Stimulated activated CD8-positive, alpha-beta memory T cell treated with anti-CD3 and anti-CD28 coated beads, Interleukin-2, amount 100 ng/mL, for 48 hours (primary cell): Measurements from ENCODE around the gene AMZ2.
"Not testable (repeated sequence)": the region's sequence is repeated elsewhere in the genome, so short reads cannot be mapped to it uniquely, and the experiment has no call there.

Source experiments
- DNase-seq, 2 donors: peaks; one replicate each; pipeline ENCODE4 v3.0.0-alpha.2; 2020; ENCODE audit warnings: low read depth in 2 of 2

The AMZ2 gene

GRCh38 chr17:68220786-68221185, 27.1 kb upstream of the AMZ2 start:
- not testable (repeated sequence) for DNase-seq

DNA sequence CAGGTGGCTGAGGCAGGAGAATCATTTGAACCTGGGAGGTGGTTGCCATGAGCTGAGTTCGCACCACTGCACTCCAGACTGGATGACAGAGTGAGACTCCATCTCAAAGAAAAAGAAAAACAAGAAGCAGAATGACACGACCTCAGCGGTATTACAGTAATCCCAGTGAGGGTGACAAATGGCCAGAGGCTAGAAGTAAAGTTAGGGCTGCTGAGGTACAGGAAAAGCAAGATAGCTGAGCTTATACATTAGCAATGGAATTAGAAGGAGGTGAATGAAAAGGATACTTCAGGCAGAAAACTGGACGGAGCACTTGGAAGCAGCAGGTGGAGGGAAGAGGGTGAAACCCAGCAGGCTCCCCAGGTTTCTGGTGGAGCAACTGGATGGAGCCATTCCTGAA, 26.1 kb upstream of the AMZ2 start:
- DNase-seq: no peak

DNA sequence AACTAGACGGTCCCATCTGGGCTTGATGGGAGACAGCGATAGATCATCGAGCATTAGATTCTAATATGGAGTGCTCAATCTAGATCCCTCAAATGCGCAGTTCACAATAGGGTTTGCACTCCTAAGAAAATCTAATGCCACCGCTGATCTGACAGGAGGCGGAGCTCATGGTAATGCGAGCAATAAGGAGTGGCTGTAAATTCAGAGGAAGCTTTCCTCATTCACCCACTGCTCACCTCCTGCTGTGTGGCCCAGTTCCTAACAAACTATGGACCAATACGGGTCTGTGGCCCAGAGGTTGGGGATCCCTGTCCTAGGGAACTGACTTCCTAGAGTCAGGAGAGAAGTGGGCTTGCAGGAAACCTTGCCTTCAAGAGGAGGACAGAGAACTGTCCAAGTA, 25.2 kb upstream of the AMZ2 start:
- no peak for DNase-seq

DNA sequence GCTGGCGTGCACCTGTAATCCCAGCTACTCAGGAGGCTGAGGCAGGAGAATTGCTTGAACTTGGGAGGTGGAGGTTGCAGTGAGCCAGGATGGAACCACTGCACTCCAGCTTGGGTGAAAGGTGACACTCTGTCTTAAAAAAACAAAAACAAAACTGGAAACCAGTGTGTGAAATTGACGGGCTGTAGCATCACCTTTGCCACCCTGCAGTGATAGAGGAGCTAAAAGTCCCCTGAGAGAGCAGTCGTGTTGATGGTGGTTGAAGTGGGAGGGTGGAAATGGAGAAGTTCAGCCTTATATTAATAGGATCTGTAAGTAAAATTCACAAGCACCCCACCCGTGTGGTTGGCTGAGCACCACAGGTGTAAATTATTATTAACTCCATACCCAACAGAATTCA, 22.8 kb upstream of the AMZ2 start:
- DNase-seq: not testable (repeated sequence)

- DNase-seq: not testable (repeated sequence)
These were observed 19.7 kb upstream of the AMZ2 start for GRCh38 chr17:68228039-68228680.

- no peak for DNase-seq
These were observed 18.8 kb upstream of the AMZ2 start for GRCh38 chr17:68228817-68229570.

DNA sequence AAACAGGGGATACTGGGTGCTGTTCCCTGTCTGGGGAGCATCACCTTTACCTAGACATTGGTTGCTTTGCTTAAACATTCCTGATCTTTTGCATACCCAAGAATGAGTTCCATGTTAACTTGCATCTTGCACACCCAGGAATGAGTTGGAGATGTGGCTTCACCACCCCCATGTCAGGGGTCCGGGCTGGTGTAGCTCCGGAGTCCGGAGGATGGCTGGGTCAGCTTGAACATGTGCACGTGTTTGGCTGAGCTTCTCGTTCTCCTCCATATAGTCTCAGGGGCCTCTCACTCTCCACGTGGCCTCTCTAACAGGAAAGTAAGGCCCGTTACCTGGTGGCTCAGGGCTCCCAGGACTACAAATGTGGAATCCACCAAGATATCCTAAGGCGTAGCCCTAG, 18.2 kb upstream of the AMZ2 start:
- no peak for DNase-seq

GRCh38 chr17:68231131-68231530, 16.7 kb upstream of the AMZ2 start:
- DNase-seq: not testable (repeated sequence)

- DNase-seq: no peak
These were observed 16.3 kb upstream of the AMZ2 start for GRCh38 chr17:68231541-68231940.

DNA sequence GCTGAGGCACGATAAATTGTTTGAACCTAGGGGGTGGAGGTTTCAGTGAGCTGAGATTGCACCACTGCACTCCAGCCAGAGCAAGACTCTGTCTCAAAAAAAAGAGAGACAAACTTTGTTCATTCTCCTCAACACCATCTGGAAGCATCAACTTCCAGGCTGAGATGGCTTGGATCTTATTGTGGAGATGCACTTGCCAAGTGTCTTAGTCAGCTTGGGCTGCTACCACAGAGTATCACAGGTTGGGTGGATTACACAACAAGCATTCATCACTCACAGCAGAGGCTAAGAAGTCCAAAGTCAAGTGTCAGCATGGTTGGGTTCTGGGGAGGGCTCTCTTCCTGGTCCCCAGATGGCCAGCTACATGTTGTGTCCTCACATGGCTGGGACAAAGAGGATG, 15.1 kb upstream of the AMZ2 start:
- DNase-seq: not testable (repeated sequence)

- DNase-seq: not testable (repeated sequence)
These were observed 13.0 kb upstream of the AMZ2 start for GRCh38 chr17:68234726-68235335.

- DNase-seq: not testable (repeated sequence)
These were observed 12.5 kb upstream of the AMZ2 start for GRCh38 chr17:68235336-68235791.

GRCh38 chr17:68237369-68238163, 10.3 kb upstream of the AMZ2 start:
- not testable (repeated sequence) for DNase-seq

GRCh38 chr17:68238164-68238870, 9.5 kb upstream of the AMZ2 start:
- no peak for DNase-seq

DNA sequence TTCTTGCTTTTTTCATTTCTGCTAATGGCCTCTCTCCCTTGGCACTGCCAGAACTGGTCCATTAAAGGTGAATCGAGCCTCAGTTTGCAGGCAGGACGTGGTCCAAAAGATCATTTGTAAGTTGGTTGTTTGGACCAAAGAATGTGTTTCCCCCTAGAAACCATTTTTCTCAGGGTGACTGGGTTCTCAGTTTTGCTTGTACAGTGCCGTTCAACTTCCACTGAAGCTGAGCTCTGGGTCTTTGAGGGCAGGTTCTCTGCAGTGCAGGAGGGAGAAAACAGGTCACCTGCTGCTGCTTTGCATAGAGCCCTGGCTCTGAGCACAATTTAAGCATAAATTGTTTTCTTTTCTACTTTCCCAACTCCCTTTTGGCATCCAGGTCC, 9.0 kb upstream of the AMZ2 start:
- no peak for DNase-seq

DNA sequence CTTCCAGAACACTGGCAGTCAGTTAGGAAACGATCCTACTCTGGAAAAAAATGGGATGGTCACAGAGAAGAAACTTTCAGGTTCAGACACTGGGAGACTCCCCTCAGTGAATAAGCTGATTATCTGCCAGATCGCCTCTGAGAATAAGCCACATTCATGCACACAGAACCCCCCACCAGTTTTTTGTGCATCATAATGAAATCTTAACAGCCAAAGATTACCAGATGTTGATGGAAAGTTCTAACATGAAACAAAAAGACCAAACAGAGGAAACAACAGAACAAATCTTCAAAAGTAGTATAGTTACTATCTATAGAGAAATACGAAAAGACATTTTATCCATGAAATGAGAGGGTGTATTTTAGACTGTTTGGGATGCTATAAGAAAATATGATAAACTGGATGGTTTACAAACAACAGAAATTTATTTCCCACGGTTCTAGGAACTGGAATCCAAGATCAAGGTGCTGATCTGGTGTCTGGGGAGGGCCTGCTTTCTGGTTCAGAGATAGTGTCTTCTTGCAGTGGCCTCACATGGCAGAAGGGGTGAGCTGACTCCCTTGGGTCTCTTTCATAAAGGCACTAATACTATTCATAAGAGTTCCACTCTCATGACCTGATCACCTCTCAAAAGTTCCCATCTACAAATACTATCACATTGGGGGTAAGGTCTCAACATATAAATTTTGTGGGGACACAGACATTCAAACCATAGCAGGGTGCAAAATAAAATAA, 8.0 kb upstream of the AMZ2 start:
- DNase-seq: no peak

- DNase-seq: no peak
These were observed 1.4 kb upstream of the AMZ2 start for GRCh38 chr17:68246271-68247028.

DNA sequence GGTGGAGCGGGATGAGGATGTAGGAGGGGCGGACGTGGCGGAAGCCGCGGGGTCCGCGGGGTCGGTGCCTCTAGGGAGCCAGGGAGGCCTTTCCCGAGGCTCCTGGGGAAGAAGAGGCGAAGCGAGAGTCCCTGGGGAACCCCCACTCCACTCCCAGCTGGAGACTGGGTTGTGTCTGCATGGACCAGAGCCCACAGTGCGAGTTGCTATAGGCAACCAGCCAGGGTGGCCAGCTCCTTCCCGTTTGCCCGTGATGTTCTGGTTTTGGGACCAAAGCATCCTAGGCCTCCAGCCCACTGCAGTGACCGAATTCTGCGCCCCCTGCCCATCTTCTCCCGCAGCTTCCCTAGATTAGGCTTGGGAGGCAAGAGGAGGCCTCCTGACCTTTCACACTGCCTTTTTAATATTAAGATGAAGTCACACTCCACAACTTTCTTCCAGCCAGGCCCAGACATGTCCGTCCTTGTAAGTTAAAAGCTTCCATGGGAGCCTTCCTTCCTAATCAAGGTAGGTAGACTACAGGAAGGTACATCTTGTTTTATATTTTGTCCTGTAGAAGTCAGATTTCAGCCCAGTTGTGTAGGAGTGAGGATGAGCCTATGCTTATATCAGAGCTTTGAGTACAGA, 469 bp downstream of the AMZ2 start:
- no peak for DNase-seq

DNA sequence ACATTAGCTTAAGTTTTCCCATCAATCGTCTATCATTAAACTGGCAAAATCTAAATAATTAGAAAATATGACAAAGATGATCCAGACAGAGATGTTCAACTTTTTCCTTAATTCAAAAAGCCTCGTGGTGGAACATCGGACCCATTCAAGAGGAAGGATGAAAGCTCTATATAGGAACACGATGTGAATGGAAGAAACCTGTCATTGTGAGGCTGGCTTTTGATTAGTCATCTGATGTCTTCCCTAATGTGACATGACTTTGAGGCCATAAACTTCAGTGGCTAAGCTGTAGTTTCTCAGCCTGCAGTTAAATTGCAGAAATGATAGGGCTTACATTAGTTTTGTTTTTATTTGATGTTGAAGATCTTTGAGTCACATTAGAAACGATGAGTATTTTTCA, 1.0 kb downstream of the AMZ2 start:
- no peak for DNase-seq

- DNase-seq: no peak
These were observed 1.5 kb downstream of the AMZ2 start for GRCh38 chr17:68249354-68249765.
